Measurements from ENCODE around the gene SOX6.
"Not testable (repeated sequence)": the region's sequence is repeated elsewhere in the genome, so short reads cannot be mapped to it uniquely, and the experiment has no call there.

The SOX6 gene
- 1.7 reads per million for total RNA-seq

- DNase-seq: no peak
These were observed at the start of gene SOX6 for GRCh38 chr11:16356057-16356760. TSS of gene SOX6 (minus strand) at chr11:16356546. CDS start at chr11:16341248, 15,298 bp downstream.

DNA sequence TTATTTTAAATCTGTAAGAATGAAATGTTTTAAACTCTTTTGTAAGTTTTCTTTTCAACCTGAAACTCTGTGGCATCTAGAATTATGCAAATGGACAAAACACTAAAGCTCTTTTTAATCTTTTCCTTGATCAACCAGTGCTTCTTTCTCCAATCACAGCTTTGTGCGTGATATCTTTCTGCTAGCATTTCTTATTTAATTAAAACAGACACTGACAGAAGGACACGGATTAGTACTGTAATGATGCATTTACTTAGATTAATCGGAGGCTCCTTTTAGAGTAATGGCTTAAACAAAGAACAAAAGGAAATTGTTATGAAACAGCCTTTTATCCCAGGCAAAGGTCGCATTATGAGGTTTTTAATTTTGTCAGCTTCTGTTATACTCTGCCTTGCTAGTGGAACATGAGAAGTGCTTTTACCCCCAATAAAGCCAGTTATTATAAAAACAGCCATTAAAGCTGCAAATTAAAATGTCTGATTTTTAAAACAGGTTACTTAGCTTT, 48.5 kb upstream of the SOX6 start:
- no peak for DNase-seq

DNA sequence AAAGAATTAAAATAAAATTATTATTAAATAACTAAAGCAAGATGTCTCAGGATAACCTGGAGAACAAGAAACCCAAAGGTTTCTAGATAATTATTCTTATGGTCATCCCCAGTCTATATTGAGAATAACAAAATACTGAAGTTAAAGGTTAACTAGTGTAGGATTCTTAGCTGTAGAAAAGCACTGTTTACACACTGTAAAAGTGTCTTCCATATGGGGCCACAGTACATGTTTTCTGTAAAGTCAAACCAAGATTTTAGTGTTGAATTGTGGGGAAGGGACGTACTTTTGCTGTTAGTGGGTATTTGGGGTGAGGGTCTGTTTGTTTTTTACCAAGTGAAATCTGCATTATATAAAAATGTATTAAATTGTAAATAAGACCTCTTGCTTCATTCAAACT, 47.5 kb upstream of the SOX6 start:
- no peak for DNase-seq

- no peak for DNase-seq
These were observed 47.1 kb upstream of the SOX6 start for GRCh38 chr11:16403448-16403803.

DNA sequence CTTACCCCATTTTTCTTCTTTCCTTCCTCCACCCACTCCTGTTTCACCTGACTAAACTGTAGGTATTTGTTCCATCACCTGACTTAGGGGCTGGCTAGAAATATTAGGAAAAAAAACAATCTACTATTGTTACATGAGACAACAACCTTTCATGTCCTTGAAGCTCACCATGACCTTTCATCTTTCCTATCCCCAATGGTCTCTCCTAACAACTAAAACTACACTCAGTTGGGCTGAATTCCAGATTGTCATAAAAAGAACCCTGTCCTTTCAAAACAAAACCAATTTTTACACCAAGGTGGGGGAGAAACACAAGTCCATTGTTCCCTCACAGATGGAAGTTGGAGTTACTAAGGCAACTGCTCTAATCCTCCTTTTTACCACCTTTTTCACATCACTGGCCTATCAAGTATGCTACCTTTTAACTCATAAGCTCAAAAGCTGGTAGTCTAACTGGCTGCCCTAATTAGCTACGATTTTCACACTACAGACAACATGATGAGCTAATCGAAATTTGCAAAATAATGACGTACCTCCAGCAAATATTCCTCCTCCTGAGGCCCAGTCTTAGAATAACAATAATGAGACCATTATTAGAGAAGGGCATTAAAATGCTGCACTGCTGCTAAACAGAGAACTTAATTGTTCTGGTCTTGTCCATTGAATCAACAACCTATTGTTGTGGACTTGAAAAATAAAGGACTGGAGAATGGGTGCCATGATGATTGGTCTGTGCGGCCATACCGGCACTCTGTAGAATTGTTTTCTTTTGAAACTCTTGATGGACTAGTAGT, 46.5 kb upstream of the SOX6 start:
- no peak for DNase-seq

- DNase-seq: no peak
These were observed 41.0 kb upstream of the SOX6 start for GRCh38 chr11:16397390-16397789.

GRCh38 chr11:16395601-16396000, 39.3 kb upstream of the SOX6 start:
- DNase-seq: no peak

DNA sequence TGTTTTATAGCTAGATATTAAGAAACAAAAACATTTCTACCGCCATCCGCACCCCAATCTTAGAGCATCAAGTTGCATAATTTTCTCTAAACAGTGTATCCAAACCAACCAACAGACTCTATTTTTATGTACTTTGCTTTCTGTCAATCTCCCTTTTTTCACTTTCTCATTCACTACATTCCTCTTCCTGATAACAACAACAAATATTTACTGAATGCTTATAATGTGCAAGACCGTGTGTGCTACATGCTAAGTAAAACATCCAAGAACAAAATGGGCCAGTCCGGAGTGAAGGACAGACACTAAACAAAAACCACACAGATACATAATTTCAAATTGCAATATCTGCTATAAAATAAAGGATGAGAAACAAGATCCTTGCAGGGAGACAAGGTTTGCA, 38.6 kb upstream of the SOX6 start:
- no peak for DNase-seq

DNA sequence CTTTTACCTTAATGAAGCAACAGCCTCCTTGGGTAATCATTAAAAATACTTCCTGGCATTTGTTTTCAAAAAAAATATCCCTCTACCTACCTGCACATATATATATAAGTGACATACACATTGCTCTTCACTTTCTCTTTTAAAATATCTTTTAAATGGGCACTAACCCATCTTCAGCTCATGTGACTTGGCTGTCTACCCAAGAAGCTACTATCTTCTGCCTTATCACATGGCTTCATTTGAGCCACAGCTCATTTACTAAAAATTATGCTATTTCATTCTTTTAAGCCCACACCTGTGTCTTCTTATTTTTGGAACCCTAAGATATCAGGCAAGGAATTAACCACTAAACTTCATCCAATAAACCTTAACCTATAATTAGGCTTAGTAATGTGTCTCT, 37.0 kb upstream of the SOX6 start:
- no peak for DNase-seq

GRCh38 chr11:16392616-16393015, 36.3 kb upstream of the SOX6 start:
- no peak for DNase-seq

DNA sequence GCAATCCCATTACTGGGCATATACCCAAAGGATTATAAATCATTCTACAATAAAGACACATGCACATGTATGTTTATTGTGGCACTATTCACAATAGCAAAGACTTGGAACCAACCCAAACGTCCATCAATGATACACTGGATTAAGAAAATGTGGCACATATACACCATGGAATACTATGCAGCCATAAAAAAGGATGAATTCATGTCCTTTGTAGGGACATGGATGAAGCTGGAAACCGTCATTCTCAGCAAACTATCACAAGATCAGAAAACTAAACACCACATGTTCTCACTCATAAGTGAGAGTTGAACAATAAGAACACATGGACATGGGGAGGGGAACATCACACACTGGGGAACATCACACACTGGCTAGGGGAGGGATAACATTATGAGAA, 34.5 kb upstream of the SOX6 start:
- not testable (repeated sequence) for DNase-seq

DNA sequence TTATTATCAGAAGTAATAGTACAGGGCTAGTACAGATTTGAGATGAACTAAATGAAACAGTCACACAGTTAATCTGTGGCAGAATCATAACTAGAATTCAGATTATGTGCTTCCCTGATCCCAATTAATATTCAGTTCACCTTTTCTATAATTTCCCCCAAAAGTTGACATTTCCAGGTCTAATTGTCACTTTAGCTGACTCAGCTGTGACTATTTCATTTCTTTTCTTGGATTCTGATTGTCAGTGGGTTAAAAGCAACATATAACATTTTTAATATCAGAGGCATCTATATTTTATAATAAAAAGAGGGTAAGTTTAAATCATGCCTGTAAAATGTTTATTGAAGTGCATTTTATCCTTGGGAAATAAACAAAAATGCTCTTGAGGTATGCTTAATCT, 28.8 kb upstream of the SOX6 start:
- DNase-seq: no peak

- no peak for DNase-seq
These were observed 26.5 kb upstream of the SOX6 start for GRCh38 chr11:16382638-16383380.

DNA sequence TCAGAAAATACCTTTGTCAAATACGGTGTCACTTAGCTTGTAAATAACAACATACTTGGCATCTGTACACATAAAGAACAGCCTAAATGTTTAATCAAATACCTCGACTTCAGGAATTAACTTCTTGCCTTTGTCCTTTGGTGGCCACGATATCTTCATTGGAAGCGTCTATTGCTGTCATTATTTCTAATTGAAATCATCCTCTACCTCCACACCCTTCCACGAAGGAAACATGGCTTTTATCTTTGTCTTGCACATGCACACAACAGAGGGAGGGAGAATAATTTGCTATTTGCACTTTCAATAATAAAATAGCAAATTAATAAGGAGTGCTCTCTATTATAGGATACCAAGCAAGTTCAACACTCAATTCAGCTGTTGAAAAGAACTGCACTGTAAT, 25.8 kb upstream of the SOX6 start:
- no peak for DNase-seq

DNA sequence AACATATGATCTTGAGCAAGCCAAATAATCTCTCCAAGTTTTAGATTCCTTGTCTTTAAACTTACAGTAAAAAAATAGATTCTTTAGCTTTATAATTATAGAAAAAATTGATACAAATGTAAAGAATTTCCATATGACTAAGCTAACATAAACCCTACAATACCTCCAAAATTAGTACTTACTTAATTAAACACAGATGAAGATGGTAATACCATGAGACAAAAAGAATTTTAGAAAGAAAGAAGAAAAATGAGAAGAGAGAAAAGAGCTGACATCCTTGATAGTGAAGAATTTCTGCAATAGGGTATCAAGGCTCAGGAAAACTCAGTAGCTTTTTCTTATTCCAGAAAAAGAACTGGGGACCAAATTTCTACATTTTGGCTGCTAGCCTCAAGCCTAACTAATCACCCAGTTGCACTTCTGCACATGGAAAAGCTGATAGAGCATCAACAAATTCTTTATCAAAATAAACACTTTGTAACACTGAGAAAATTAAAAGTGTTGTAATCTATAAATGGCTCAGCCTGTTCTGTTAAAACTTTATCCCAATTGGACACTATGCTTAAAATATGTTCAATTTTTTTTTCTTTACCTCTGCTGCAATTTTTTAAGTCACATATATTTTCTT, 24.7 kb upstream of the SOX6 start:
- DNase-seq: no peak

- DNase-seq: no peak
These were observed 22.6 kb upstream of the SOX6 start for GRCh38 chr11:16378906-16379305.

GRCh38 chr11:16377746-16378145, 21.4 kb upstream of the SOX6 start:
- no peak for DNase-seq

GRCh38 chr11:16375664-16376063, 19.3 kb upstream of the SOX6 start:
- DNase-seq: not testable (repeated sequence)

DNA sequence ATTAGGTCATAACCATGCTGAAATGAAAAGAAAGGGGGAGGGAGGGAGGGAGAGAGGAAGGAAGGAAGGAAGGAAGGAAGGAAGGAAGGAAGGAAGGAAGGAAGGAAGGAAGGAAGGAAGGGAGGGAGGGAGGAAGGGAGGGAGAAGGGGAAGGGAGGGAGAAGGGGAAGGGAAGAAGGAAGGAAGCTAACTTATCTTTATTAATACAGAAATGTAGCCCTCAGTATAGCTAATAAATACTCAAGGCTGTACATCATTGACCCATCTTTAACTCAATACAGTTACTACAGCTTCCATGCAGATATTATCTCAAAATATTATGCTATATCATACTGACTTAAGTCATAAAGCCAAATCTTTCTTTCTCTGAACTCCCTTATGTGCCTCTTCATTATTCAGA, 17.4 kb upstream of the SOX6 start:
- no peak for DNase-seq

DNA sequence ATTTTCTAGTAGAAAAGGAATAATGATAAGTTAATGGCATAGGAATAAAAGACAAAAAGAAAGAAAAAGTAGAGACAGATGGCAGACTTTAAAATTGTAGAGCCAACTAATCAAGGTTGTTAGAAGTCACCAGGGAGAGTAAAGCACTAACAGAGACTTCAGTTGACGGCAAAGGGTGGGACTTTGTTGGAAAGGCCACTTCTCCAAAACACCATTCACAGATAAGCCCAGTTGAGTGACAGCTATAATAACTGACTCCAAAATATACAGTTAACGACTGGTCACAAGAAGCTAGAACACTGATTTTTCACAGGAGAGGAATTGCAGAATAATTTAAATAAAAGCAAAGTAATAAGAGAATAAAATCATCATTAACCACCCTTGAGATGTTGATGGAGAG, 16.0 kb upstream of the SOX6 start:
- DNase-seq: no peak

- DNase-seq: no peak
These were observed 10.9 kb upstream of the SOX6 start for GRCh38 chr11:16367252-16367651.

- DNase-seq: no peak
These were observed 9.4 kb upstream of the SOX6 start for GRCh38 chr11:16365581-16366228.

DNA sequence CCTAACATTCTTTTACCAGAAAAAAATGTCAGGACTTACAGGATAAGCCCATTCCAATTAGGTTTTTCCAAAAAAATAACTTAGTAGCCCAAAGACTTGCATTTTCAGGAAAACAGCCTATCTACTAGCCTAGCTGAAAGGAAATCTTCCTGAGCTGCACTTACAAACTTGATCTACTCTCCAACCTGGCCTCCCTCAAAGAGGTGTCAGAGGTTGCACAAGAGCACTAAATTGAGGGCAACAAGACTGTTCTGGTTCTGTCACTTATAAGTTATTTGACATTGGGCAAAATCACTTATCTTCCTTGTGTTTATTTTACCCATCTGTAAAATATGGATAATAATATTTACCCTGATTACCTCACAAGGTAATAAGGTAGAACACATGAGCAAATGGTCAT, 7.9 kb upstream of the SOX6 start:
- DNase-seq: no peak
